Esophagus squamous epithelium (tissue), 4 donors: ENCODE results near the gene PDAP1.

Experiments used
- POLR2A ChIP-seq, 4 donors: fragments of 450-650 bp; IDR thresholded peaks; one replicate each; pipeline ENCODE4 v1.6.1; 2017; ENCODE audit warnings: antibody characterized with exemption in 4 of 4, mild to moderate bottlenecking in 4 of 4, moderate library complexity in 3 of 4
- TF ChIP-seq, protein P1 (sequence below), 6 experiments: fragments of 450-650 bp in 4 of 6; fragments of 200-600 bp in 2 of 6; sonication (generic) in 2 of 6; IDR thresholded peaks; one replicate each; pipeline ENCODE4 v1.5.1; 2016 to 2019; ENCODE audit warnings: antibody characterized with exemption in 6 of 6, mild to moderate bottlenecking in 4 of 6, moderate library complexity in 4 of 6

DNA sequence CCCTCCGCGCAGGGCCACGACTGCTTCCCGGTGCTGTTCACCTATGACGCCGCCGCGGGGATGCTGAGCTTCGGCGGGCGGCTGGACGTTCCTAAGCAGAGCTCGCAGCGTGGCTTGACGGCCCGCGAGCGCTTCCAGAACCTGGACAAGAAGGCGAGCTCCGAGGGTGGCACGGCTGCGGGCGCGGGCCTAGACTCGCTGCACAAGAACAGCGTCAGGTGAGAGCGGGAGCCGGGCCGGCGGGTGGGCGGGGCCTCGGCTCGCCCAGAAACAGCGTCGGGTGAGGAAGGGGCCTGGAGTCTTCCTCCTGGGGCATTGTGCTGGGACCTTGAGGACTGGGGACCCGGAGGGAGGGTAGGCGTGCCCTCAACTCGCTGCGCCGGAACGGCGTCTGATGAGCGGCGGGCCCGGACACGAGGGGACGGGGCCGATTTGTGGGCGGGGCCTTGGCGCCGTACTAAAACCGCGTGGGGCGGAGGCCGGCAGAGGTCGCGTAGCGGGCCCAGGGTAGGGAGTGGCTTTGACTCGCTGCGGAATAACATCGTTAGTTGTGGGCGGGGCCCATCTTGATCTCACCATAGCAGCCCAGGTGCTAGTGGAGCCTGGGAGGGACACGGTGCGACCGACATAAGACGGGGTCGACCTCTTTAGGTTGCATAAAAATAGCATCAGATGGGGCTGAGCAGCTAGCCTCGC, 15.6 kb downstream of the PDAP1 start:
- TF ChIP-seq, protein P1, sequence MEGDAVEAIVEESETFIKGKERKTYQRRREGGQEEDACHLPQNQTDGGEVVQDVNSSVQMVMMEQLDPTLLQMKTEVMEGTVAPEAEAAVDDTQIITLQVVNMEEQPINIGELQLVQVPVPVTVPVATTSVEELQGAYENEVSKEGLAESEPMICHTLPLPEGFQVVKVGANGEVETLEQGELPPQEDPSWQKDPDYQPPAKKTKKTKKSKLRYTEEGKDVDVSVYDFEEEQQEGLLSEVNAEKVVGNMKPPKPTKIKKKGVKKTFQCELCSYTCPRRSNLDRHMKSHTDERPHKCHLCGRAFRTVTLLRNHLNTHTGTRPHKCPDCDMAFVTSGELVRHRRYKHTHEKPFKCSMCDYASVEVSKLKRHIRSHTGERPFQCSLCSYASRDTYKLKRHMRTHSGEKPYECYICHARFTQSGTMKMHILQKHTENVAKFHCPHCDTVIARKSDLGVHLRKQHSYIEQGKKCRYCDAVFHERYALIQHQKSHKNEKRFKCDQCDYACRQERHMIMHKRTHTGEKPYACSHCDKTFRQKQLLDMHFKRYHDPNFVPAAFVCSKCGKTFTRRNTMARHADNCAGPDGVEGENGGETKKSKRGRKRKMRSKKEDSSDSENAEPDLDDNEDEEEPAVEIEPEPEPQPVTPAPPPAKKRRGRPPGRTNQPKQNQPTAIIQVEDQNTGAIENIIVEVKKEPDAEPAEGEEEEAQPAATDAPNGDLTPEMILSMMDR (IDR thresholded peaks at IDR 0.05) = no peak
- TF ChIP-seq POLR2A (IDR thresholded peaks at IDR 0.05) = peak in 1 of 4 donors; percentile 28
